ENCODE data around the gene CIT.
A peak's percentile ranks its signal among the peaks of the same experiment; 100 is the strongest.
"Not testable (repeated sequence)": the region's sequence is repeated elsewhere in the genome, so short reads cannot be mapped to it uniquely, and the experiment has no call there.

The CIT gene

DNA sequence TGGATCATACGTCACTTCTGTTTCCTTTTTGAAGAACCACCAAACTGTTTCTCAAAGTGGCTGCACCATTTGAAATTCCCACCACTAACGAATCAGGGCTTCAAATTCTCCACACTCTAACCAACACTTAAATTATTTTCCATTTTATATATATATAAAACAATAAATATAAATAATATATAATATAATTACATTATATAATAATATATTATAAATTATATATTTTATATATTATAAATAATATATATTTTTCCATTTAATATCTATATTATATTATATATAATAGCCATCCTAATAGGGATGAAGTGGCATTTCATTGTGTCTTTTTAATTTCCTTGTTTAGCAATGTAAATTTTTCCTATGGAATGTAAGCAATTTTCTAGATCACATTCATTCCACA lies 24.6 kb upstream of the CIT start:
- H3K4me1 ChIP-seq (ENCODE audit: insufficient read depth, low read length, poor library complexity, severe bottlenecking) = no peaks in the 10 kb centered on the region
- peak overlapping the region; percentile 58; the same call in 1 of the 2 replicates for H2AFZ ChIP-seq (ENCODE audit: low read length)
- TF ChIP-seq EZH2phosphoT487 (IDR thresholded peaks at IDR 0.05; ENCODE audit: borderline replicate concordance) = no peak
- TF ChIP-seq, protein P1, sequence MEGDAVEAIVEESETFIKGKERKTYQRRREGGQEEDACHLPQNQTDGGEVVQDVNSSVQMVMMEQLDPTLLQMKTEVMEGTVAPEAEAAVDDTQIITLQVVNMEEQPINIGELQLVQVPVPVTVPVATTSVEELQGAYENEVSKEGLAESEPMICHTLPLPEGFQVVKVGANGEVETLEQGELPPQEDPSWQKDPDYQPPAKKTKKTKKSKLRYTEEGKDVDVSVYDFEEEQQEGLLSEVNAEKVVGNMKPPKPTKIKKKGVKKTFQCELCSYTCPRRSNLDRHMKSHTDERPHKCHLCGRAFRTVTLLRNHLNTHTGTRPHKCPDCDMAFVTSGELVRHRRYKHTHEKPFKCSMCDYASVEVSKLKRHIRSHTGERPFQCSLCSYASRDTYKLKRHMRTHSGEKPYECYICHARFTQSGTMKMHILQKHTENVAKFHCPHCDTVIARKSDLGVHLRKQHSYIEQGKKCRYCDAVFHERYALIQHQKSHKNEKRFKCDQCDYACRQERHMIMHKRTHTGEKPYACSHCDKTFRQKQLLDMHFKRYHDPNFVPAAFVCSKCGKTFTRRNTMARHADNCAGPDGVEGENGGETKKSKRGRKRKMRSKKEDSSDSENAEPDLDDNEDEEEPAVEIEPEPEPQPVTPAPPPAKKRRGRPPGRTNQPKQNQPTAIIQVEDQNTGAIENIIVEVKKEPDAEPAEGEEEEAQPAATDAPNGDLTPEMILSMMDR (conservative IDR thresholded peaks at IDR 0.05; ENCODE audit: low read length) = no peak

GRCh38 chr12:119894916-119895315 lies 17.8 kb upstream of the CIT start:
- Histone ChIP-seq H3K79me2 (ENCODE audit: insufficient read depth, low read length) (no peaks in the 10 kb centered on the region), H3K4me2 (ENCODE audit: low read depth, low read length, poor library complexity, severe bottlenecking) (no peak overlapping the region), H4K20me1 (ENCODE audit: insufficient read depth, low read length, poor library complexity, severe bottlenecking) (no peaks in the 10 kb centered on the region), H3K36me3 (ENCODE audit: insufficient read depth, low read length) (no peaks in the 10 kb centered on the region), H3F3A (ENCODE audit: low read depth) (no peaks in the 10 kb centered on the region), H3K4me3 (ENCODE audit: low read length, poor library complexity, severe bottlenecking) (no peak overlapping the region), H3K4me1 (ENCODE audit: insufficient read depth, low read length, poor library complexity, severe bottlenecking) (no peaks in the 10 kb centered on the region), H3K9me2 (replicated peaks; ENCODE audit: low read depth, low read length) (no peaks in the 10 kb centered on the region), H3K9ac (ENCODE audit: low read depth, low read length, poor library complexity, severe bottlenecking) (no peak overlapping the region), H3K9me3 (ENCODE audit: insufficient read depth, low read depth, low read length) (no peaks in the 10 kb centered on the region), H2AFZ (ENCODE audit: low read length) (no peak overlapping the region), H3K27me3 (ENCODE audit: insufficient read depth, low read length, poor library complexity, severe bottlenecking) (no peaks in the 10 kb centered on the region)
- TF ChIP-seq, protein P1 (conservative IDR thresholded peaks at IDR 0.05; ENCODE audit: low read length) = no peak
- TF ChIP-seq EZH2phosphoT487 (IDR thresholded peaks at IDR 0.05; ENCODE audit: borderline replicate concordance) = no peak

More for the DNA sequence above, 24.6 kb upstream of the CIT start:
- no peak overlapping the region for H3K4me3 ChIP-seq (ENCODE audit: low read length, poor library complexity, severe bottlenecking)
- no peak overlapping the region for H3K4me2 ChIP-seq (ENCODE audit: low read depth, low read length, poor library complexity, severe bottlenecking)
- no peaks in the 10 kb centered on the region for H3K27me3 ChIP-seq (ENCODE audit: insufficient read depth, low read length, poor library complexity, severe bottlenecking)
- H3F3A ChIP-seq (ENCODE audit: low read depth) = no peaks in the 10 kb centered on the region
- H3K9me3 ChIP-seq (ENCODE audit: insufficient read depth, low read depth, low read length) = no peaks in the 10 kb centered on the region
- no peaks in the 10 kb centered on the region for H3K36me3 ChIP-seq (ENCODE audit: insufficient read depth, low read length)
- no peak overlapping the region for H3K9ac ChIP-seq (ENCODE audit: low read depth, low read length, poor library complexity, severe bottlenecking)
- no peaks in the 10 kb centered on the region for H3K9me2 ChIP-seq (replicated peaks; ENCODE audit: low read depth, low read length)
- H3K79me2 ChIP-seq (ENCODE audit: insufficient read depth, low read length) = no peaks in the 10 kb centered on the region
- H4K20me1 ChIP-seq (ENCODE audit: insufficient read depth, low read length, poor library complexity, severe bottlenecking) = no peaks in the 10 kb centered on the region

DNA sequence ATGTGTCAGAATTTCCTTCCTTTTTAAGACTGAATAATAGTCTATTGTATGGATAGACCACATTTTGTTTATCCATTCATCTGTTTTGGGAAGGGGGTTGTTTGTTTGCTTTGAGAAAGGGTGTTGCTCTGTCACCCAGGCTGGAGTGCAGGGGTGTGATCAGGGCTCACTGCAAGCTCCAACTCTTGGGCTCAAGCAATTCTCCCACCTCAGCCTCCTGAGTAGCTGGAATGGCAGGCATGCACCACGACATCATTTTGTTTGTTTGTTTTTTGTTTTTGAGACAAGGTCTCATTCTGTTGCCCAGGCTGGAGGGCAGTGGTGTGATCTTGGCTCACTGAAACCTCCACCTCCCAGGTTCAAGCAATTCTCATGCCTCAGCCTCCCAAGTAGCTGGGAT lies 15.5 kb upstream of the CIT start:
- not testable (repeated sequence) for H3K9me3 ChIP-seq (ENCODE audit: insufficient read depth, low read depth, low read length); H2AFZ ChIP-seq (ENCODE audit: low read length); H4K20me1 ChIP-seq (ENCODE audit: insufficient read depth, low read length, poor library complexity, severe bottlenecking); H3K4me1 ChIP-seq (ENCODE audit: insufficient read depth, low read length, poor library complexity, severe bottlenecking); H3K27me3 ChIP-seq (ENCODE audit: insufficient read depth, low read length, poor library complexity, severe bottlenecking); H3K4me2 ChIP-seq (ENCODE audit: low read depth, low read length, poor library complexity, severe bottlenecking); H3K4me3 ChIP-seq (ENCODE audit: low read length, poor library complexity, severe bottlenecking); H3K9me2 ChIP-seq (replicated peaks; ENCODE audit: low read depth, low read length); H3K9ac ChIP-seq (ENCODE audit: low read depth, low read length, poor library complexity, severe bottlenecking); H3K79me2 ChIP-seq (ENCODE audit: insufficient read depth, low read length); H3F3A ChIP-seq (ENCODE audit: low read depth); H3K36me3 ChIP-seq (ENCODE audit: insufficient read depth, low read length)

DNA sequence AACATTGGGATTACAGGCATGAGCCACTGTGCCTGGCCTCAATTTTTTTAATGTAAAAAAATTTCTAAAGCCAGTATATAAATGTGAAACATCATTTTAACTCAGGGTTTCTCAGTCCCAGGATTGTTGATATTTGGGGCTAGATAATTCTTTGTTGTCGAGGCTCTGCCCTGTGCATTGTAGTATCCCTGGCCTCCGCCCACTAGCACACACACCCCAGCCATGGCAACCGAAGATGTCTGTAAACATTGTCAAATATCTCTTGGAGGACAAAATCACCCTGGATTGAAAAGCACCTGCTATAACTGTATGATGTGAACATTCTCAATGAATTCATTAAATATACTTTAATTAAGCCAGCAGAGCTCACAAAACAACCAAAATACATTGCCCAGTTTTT lies 8.4 kb upstream of the CIT start:
- no peak overlapping the region for H3K4me2 ChIP-seq (ENCODE audit: low read depth, low read length, poor library complexity, severe bottlenecking)
- no peak overlapping the region for H2AFZ ChIP-seq (ENCODE audit: low read length)
- no peaks in the 10 kb centered on the region for H4K20me1 ChIP-seq (ENCODE audit: insufficient read depth, low read length, poor library complexity, severe bottlenecking)
- H3K27me3 ChIP-seq (ENCODE audit: insufficient read depth, low read length, poor library complexity, severe bottlenecking) = no peaks in the 10 kb centered on the region
- no peaks in the 10 kb centered on the region for H3K36me3 ChIP-seq (ENCODE audit: insufficient read depth, low read length)
- H3K4me3 ChIP-seq (ENCODE audit: low read length, poor library complexity, severe bottlenecking) = no peak overlapping the region
- TF ChIP-seq EZH2phosphoT487 (IDR thresholded peaks at IDR 0.05; ENCODE audit: borderline replicate concordance) = no peak
- TF ChIP-seq, protein P1 (conservative IDR thresholded peaks at IDR 0.05; ENCODE audit: low read length) = no peak
- H3K9ac ChIP-seq (ENCODE audit: low read depth, low read length, poor library complexity, severe bottlenecking) = no peak overlapping the region
- H3K9me3 ChIP-seq (ENCODE audit: insufficient read depth, low read depth, low read length) = no peaks in the 10 kb centered on the region
- H3K79me2 ChIP-seq (ENCODE audit: insufficient read depth, low read length) = no peaks in the 10 kb centered on the region
- H3K9me2 ChIP-seq (replicated peaks; ENCODE audit: low read depth, low read length) = no peaks in the 10 kb centered on the region
- H3K4me1 ChIP-seq (ENCODE audit: insufficient read depth, low read length, poor library complexity, severe bottlenecking) = no peaks in the 10 kb centered on the region
- H3F3A ChIP-seq (ENCODE audit: low read depth) = no peaks in the 10 kb centered on the region

DNA sequence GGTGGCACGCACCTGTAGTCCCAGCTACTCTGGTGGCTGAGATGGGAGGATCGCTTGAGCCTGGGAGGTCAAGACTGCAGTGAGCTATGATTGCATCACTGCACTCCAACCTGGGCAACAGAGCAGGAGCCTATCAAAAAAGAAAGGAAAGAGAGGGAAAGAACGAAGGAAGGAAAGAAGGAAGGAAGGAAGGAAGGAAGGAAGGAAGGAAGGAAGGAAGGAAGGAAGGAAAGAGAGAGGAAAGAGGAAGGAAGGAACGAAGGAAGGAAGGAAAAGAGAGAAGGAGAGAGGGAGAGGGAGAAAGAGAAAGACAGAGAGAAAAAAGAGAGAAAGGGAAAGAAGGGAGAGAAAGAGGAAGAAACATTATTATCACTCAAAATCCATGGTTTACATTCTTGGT lies 6.7 kb upstream of the CIT start:
- not testable (repeated sequence) for H3K9me2 ChIP-seq (replicated peaks; ENCODE audit: low read depth, low read length); H3K4me3 ChIP-seq (ENCODE audit: low read length, poor library complexity, severe bottlenecking); H3F3A ChIP-seq (ENCODE audit: low read depth); H4K20me1 ChIP-seq (ENCODE audit: insufficient read depth, low read length, poor library complexity, severe bottlenecking); H3K4me2 ChIP-seq (ENCODE audit: low read depth, low read length, poor library complexity, severe bottlenecking); H3K79me2 ChIP-seq (ENCODE audit: insufficient read depth, low read length); H3K27me3 ChIP-seq (ENCODE audit: insufficient read depth, low read length, poor library complexity, severe bottlenecking); H3K9ac ChIP-seq (ENCODE audit: low read depth, low read length, poor library complexity, severe bottlenecking); H3K4me1 ChIP-seq (ENCODE audit: insufficient read depth, low read length, poor library complexity, severe bottlenecking); H2AFZ ChIP-seq (ENCODE audit: low read length); H3K36me3 ChIP-seq (ENCODE audit: insufficient read depth, low read length); H3K9me3 ChIP-seq (ENCODE audit: insufficient read depth, low read depth, low read length)
